ENCODE results near the gene MACROD2. TPM values are rescaled to one million over a fixed set of nuclear protein-coding genes. Genes with fewer than 3 reads are reported as not detected.

MACROD2 gene
- polyA plus RNA-seq, 1 donor from 2014 or later: 23.2 TPM

- Histone ChIP-seq H4K20me1 (ENCODE audit: insufficient read depth) (no peaks in the 10 kb centered on the region), H3K36me3 (ENCODE audit: insufficient read depth, low read length) (no peaks in the 10 kb centered on the region), H2AFZ (ENCODE audit: low read depth, low read length) (no peak overlapping the region), H3K9me3 (ENCODE audit: low read length) (no peaks in the 10 kb centered on the region), H3K4me2 (ENCODE audit: low read length) (no peak overlapping the region), H3F3A (ENCODE audit: insufficient read depth, low read length, poor library complexity, severe bottlenecking) (no peaks in the 10 kb centered on the region), H3K27ac (ENCODE audit: low read length) (no peak overlapping the region), H3K4me3 (ENCODE audit: low read length) (no peak overlapping the region), H3K79me2 (replicated peaks; ENCODE audit: insufficient read depth, low read length) (no peaks in the 10 kb centered on the region), H3K9ac (ENCODE audit: low read length) (no peak overlapping the region), H3K9me2 (ENCODE audit: insufficient read depth, low read length) (no peaks in the 10 kb centered on the region), H3K27me3 (ENCODE audit: insufficient read depth, low read depth, low read length) (no peaks in the 10 kb centered on the region)
- TF ChIP-seq TAF1 (IDR thresholded peaks at IDR 0.05; ENCODE audit: low read depth) (no peak), EP300 (conservative IDR thresholded peaks at IDR 0.05; ENCODE audit: poor library complexity, severe bottlenecking) (no peak), EZH2 (IDR thresholded peaks at IDR 0.05; ENCODE audit: borderline replicate concordance, insufficient read depth, low read length, poor library complexity, severe bottlenecking) (no peak), RAD21 (conservative IDR thresholded peaks at IDR 0.05) (no peak)
Measured at GRCh38 chr20:15100506-15101160, 1105.3 kb downstream of the MACROD2 start.

- H3F3A ChIP-seq (ENCODE audit: insufficient read depth, low read length, poor library complexity, severe bottlenecking): no peaks in the 10 kb centered on the region
- H3K4me2 ChIP-seq (ENCODE audit: low read length): no peak overlapping the region
- no peak overlapping the region for H3K9ac ChIP-seq (ENCODE audit: low read length)
- H3K27me3 ChIP-seq (ENCODE audit: insufficient read depth, low read depth, low read length): no peaks in the 10 kb centered on the region
- TF ChIP-seq REST (IDR thresholded peaks at IDR 0.05; ENCODE audit: borderline replicate concordance) (no peak), RAD21 (conservative IDR thresholded peaks at IDR 0.05) (no peak), SMC3 (conservative IDR thresholded peaks at IDR 0.05; ENCODE audit: poor library complexity) (no peak), MXI1 (conservative IDR thresholded peaks at IDR 0.05; ENCODE audit: poor library complexity, severe bottlenecking) (no peak), EP300 (conservative IDR thresholded peaks at IDR 0.05; ENCODE audit: poor library complexity, severe bottlenecking) (no peak), TAF1 (IDR thresholded peaks at IDR 0.05; ENCODE audit: low read depth) (no peak), CTCF (IDR thresholded peaks at IDR 0.05; ENCODE audit: poor library complexity, severe bottlenecking) (no peak), EZH2 (IDR thresholded peaks at IDR 0.05; ENCODE audit: borderline replicate concordance, insufficient read depth, low read length, poor library complexity, severe bottlenecking) (no peak), POLR2AphosphoS5 (IDR thresholded peaks at IDR 0.05) (no peak)
- H3K36me3 ChIP-seq (ENCODE audit: insufficient read depth, low read length): no peaks in the 10 kb centered on the region
- no peaks in the 10 kb centered on the region for H3K79me2 ChIP-seq (replicated peaks; ENCODE audit: insufficient read depth, low read length)
- H4K20me1 ChIP-seq (ENCODE audit: insufficient read depth): no peaks in the 10 kb centered on the region
- H3K4me3 ChIP-seq (ENCODE audit: low read length): no peak overlapping the region
- no peak overlapping the region for H3K27ac ChIP-seq (ENCODE audit: low read length)
- no peak overlapping the region for H2AFZ ChIP-seq (ENCODE audit: low read depth, low read length)
- H3K9me3 ChIP-seq (ENCODE audit: low read length): no peaks in the 10 kb centered on the region
- H3K9me2 ChIP-seq (ENCODE audit: insufficient read depth, low read length): no peaks in the 10 kb centered on the region
Measured at GRCh38 chr20:15107931-15108330, 1112.6 kb downstream of the MACROD2 start.
